ENCODE data around the gene GRM4. TPM values are rescaled to one million over a fixed set of nuclear protein-coding genes. Genes with fewer than 3 reads are reported as not detected.

GRM4 gene
- total and polyA plus RNA-seq, 4 donors, result not detected

GRCh38 chr6:34059136-34059731 is 86.7 kb downstream of the GRM4 start:
- Histone ChIP-seq H3K27ac (ENCODE audit: low read depth in 1 of 2, low read length in 2 of 2) (no peak overlapping the region), H3K4me3 (ENCODE audit: low read depth in 1 of 3, low read length in 3 of 3) (no peak overlapping the region), H3K9me3 (ENCODE audit: control insufficient read depth in 4 of 4, low read length in 3 of 4) (no peaks in the 10 kb centered on the region), H3K4me1 (ENCODE audit: control insufficient read depth in 4 of 4, insufficient read depth in 4 of 4, low read length in 3 of 4) (no peaks in the 10 kb centered on the region), H3K27me3 (ENCODE audit: control insufficient read depth in 4 of 4, insufficient read depth in 4 of 4, low read length in 3 of 4) (peaks cover 0 to 3% (median under 1%) of the 10 kb centered on the region in 4 donors), H3K9ac (ENCODE audit: low read depth in 1 of 2, low read length in 2 of 2) (no peak overlapping the region), H3K36me3 (ENCODE audit: control insufficient read depth in 4 of 4, insufficient read depth in 3 of 4, low read depth in 1 of 4, low read length in 3 of 4) (no peaks in the 10 kb centered on the region)
- TF ChIP-seq ATF3 (IDR thresholded peaks at IDR 0.05), result no peak
- no peak for TF ChIP-seq CTCF (IDR thresholded peaks at IDR 0.05; ENCODE audit: low read depth, low read length, missing input control)
- no peak for TF ChIP-seq RXRA (IDR thresholded peaks at IDR 0.05)
- no peak for TF ChIP-seq NR2F2 (IDR thresholded peaks at IDR 0.05)
- TF ChIP-seq FOXA1 (IDR thresholded peaks at IDR 0.05), result no peak
- DNase-seq (ENCODE audit: low spot score), result no peak
- 87% methylated on average over 17 of the region's 17 CpGs for WGBS

GRCh38 chr6:34057790-34058189 is 88.1 kb downstream of the GRM4 start:
- H3K27ac ChIP-seq (ENCODE audit: low read depth in 1 of 2, low read length in 2 of 2), result no peak overlapping the region
- no peaks in the 10 kb centered on the region for H3K4me1 ChIP-seq (ENCODE audit: control insufficient read depth in 4 of 4, insufficient read depth in 4 of 4, low read length in 3 of 4)
- WGBS, result 93% methylated on average over 6 of the region's 6 CpGs
- no peak overlapping the region for H3K9ac ChIP-seq (ENCODE audit: low read depth in 1 of 2, low read length in 2 of 2)
- H3K4me3 ChIP-seq (ENCODE audit: low read depth in 1 of 3, low read length in 3 of 3), result no peak overlapping the region
- H3K9me3 ChIP-seq (ENCODE audit: control insufficient read depth in 4 of 4, low read length in 3 of 4), result no peaks in the 10 kb centered on the region
- TF ChIP-seq RAD21 (IDR thresholded peaks at IDR 0.05) (no peak), NR2F2 (IDR thresholded peaks at IDR 0.05) (no peak), REST (IDR thresholded peaks at IDR 0.05) (no peak), ATF3 (IDR thresholded peaks at IDR 0.05) (no peak), RXRA (IDR thresholded peaks at IDR 0.05) (no peak), TAF1 (conservative IDR thresholded peaks at IDR 0.05) (no peak), FOXA1 (IDR thresholded peaks at IDR 0.05) (no peak), CTCF (IDR thresholded peaks at IDR 0.05; ENCODE audit: low read depth, low read length, missing input control) (no peak), HNF4A (conservative IDR thresholded peaks at IDR 0.05) (no peak), HNF4G (IDR thresholded peaks at IDR 0.05) (no peak), YY1 (IDR thresholded peaks at IDR 0.05) (no peak), EGR1 (IDR thresholded peaks at IDR 0.05; ENCODE audit: low read depth in 2 of 2) (no peak), MAX (IDR thresholded peaks at IDR 0.05) (no peak), ZBTB33 (IDR thresholded peaks at IDR 0.05) (no peak), GABPA (IDR thresholded peaks at IDR 0.05 in 1 of 2, conservative IDR thresholded peaks at IDR 0.05 in 1 of 2) (no peak), SP1 (IDR thresholded peaks at IDR 0.05) (no peak)
- peaks cover 0 to 2% (median 0%) of the 10 kb centered on the region in 4 donors for H3K27me3 ChIP-seq (ENCODE audit: control insufficient read depth in 4 of 4, insufficient read depth in 4 of 4, low read length in 3 of 4)
- DNase-seq (ENCODE audit: low spot score), result no peak
- H3K36me3 ChIP-seq (ENCODE audit: control insufficient read depth in 4 of 4, insufficient read depth in 3 of 4, low read depth in 1 of 4, low read length in 3 of 4), result no peaks in the 10 kb centered on the region
